GM12878 (cell line): ENCODE data around the gene KANK4. TPM values are rescaled to one million over a fixed set of nuclear protein-coding genes. Genes with fewer than 3 reads are reported as not detected.

Source experiments
- ATAC-seq: fragments of 200-7000 bp; cut with Tn5 transposase; 3 replicates; pipeline ENCODE4 v1.9.1; 2020; ENCODE audit warnings: mild to moderate bottlenecking, moderate library complexity
- BruUV-seq: library from RNA; stranded (reverse); fragments of 400-500 nt; replicated peaks from 2 replicates; lab custom pipeline; 2021; lab: Mats Ljungman, UMichigan
- CTCF ChIA-PET: fragments of 300-600 bp; sonication (Branson Sonifier 250); formaldehyde crosslinking; extraction: SDS; loops from one replicate; lab custom pipeline; 2021; ENCODE audit warnings: inconsistent platforms; lab: Yijun Ruan, JAX
- POLR2A ChIA-PET: fragments of 350-600 bp; formaldehyde crosslinking; extraction: SDS; loops from one replicate; lab custom pipeline; 2021; ENCODE audit warnings: inconsistent platforms; lab: Charles Lee
- RAD21 ChIA-PET: fragments of 300-600 bp; sonication (Branson Sonifier 250); formaldehyde crosslinking; loops from one replicate; lab custom pipeline; 2023; ENCODE audit warnings: antibody characterized with exemption; ENCODE audit not compliant: unreplicated experiment; lab: Charles Lee
- SMC1A ChIA-PET: fragments of 300-600 bp; sonication (Branson Sonifier 250); formaldehyde crosslinking; loops from one replicate; lab custom pipeline; 2023; ENCODE audit not compliant: unreplicated experiment, uncharacterized antibody; lab: Charles Lee
- DNase-seq: peaks from one replicate; pipeline ENCODE4 v3.0.0-alpha.2; 2011; ENCODE audit warnings: low read depth, low spot score
- FAIRE-seq: peaks from 3 replicates; lab custom pipeline; 2011; peaks lifted over from hg19 to GRCh38; lab: Jason Lieb, UNC
- H2AFZ ChIP-seq: 2 replicates; pipeline ENCODE4 v1.6.0; 2011; ENCODE audit warnings: low read depth, low read length, control low read depth; ENCODE audit not compliant: control insufficient read depth
- H3K27ac ChIP-seq: 2 replicates; pipeline ENCODE4 v1.5.1; 2011; ENCODE audit warnings: control low read depth; ENCODE audit not compliant: control insufficient read depth, insufficient read depth
- H3K27me3 ChIP-seq, 2 experiments: replicated peaks in 1 of 2; 2 replicates each; pipeline versions ENCODE4 v1.6.0 to v1.6.1; 2011; ENCODE audit warnings: low read length in 1 of 2; ENCODE audit not compliant: control insufficient read depth in 2 of 2, insufficient read depth in 2 of 2
- H3K36me3 ChIP-seq, 2 experiments: 2 replicates each; pipeline ENCODE4 v1.5.1; 2011; ENCODE audit warnings: low read length in 1 of 2; ENCODE audit not compliant: control insufficient read depth in 2 of 2, insufficient read depth in 2 of 2
- H3K4me1 ChIP-seq: 2 replicates; pipeline ENCODE4 v1.6.1; 2011; ENCODE audit warnings: mild to moderate bottlenecking, low read length, moderate library complexity, mixed read lengths; ENCODE audit not compliant: control insufficient read depth, insufficient read depth
- H3K4me2 ChIP-seq: 2 replicates; pipeline ENCODE4 v1.6.0; 2011; ENCODE audit warnings: control low read depth; ENCODE audit not compliant: control insufficient read depth, insufficient read depth
- H3K4me3 ChIP-seq: fragments of 200-600 bp; sonication (generic); 2 replicates; pipeline ENCODE4 v1.5.1; 2016
- H3K79me2 ChIP-seq: 2 replicates; pipeline ENCODE4 v1.6.0; 2011; ENCODE audit warnings: low read length; ENCODE audit not compliant: control insufficient read depth, insufficient read depth
- H3K9ac ChIP-seq: 2 replicates; pipeline ENCODE4 v1.8.0; 2011; ENCODE audit warnings: low read length, control low read depth, mixed read lengths; ENCODE audit not compliant: control insufficient read depth, insufficient read depth
- H3K9me3 ChIP-seq: replicated peaks from 3 replicates; pipeline ENCODE4 v1.5.1; 2011; ENCODE audit warnings: mild to moderate bottlenecking, low read length; ENCODE audit not compliant: control insufficient read depth, insufficient read depth
- H4K20me1 ChIP-seq: 2 replicates; pipeline ENCODE4 v1.6.0; 2011; ENCODE audit not compliant: control insufficient read depth, insufficient read depth
- ATF3 ChIP-seq: IDR thresholded peaks from 2 replicates; pipeline ENCODE4 v1.6.1; 2011; ENCODE audit warnings: low read depth, mild to moderate bottlenecking, low read length, moderate library complexity, borderline replicate concordance; ENCODE audit errors: extremely low read depth
- ATF7 ChIP-seq: fragments of 450-650 bp; IDR thresholded peaks from 2 replicates; pipeline ENCODE4 v1.6.1; 2016; ENCODE audit warnings: low read depth, mild to moderate bottlenecking
- IKZF1 ChIP-seq: fragments of 450-650 bp; conservative IDR thresholded peaks from 2 replicates; pipeline ENCODE4 v1.6.1; 2017; ENCODE audit warnings: antibody characterized with exemption, mild to moderate bottlenecking
- LARP7 ChIP-seq: fragments of 450-650 bp; IDR thresholded peaks from 2 replicates; pipeline ENCODE4 v1.6.1; 2017; ENCODE audit warnings: mild to moderate bottlenecking
- SPI1 ChIP-seq: IDR thresholded peaks from 2 replicates; pipeline ENCODE4 v1.6.1; 2011; ENCODE audit warnings: low read depth, mild to moderate bottlenecking, low read length, moderate library complexity, borderline replicate concordance; ENCODE audit not compliant: insufficient read depth
- ZBED1 ChIP-seq: IDR thresholded peaks from 2 replicates; pipeline ENCODE4 v1.6.1; 2016; ENCODE audit warnings: borderline replicate concordance
- WGBS: methylation state at CpG from one replicate; pipeline ENCODE4 v1.1.6; 2016; ENCODE audit warnings: low lambda C conversion rate; ENCODE audit not compliant: insufficient replicate concordance, insufficient coverage; ENCODE audit errors: missing lambda C conversion rate; 5-methylcytosine and 5-hydroxymethylcytosine counted together
- in situ Hi-C: fragments of 300-500 bp; cut with MboI; formaldehyde crosslinking; loops from 9 replicates; pipeline ENCODE4 v1.14.3; 2018; ENCODE audit warnings: mixed read lengths
- intact Hi-C: fragments of 100-400 bp; cut with micrococcal nuclease; formaldehyde crosslinking; loops from one replicate; pipeline ENCODE4 v1.14.2; 2022; ENCODE audit not compliant: unreplicated experiment
- polyA plus RNA-seq, 11 experiments: library from polyadenylated mRNA; depleted of rRNA in 4 of 11; unstranded in 6 of 11; stranded (reverse) in 5 of 11; fragments of >200 nt; fragmentation: Nextera tagmentation in 4 of 11; fragmentation: Illumina TruSeq in 1 of 11; extraction: Ambion mirVana in 4 of 11; extraction: Trizol in 1 of 11; gene quantifications; 1 replicate in 1 of 11; 2 replicates in 10 of 11; pipeline versions ENCODE4 v1.2.1 to v1.2.3, GENCODE V29; 2011 to 2016; ENCODE audit warnings: inconsistent platforms in 2 of 11, missing spikeins in 2 of 11, low read depth in 1 of 11
- total RNA-seq, 4 experiments: library from RNA; depleted of rRNA in 3 of 4; stranded (reverse); fragments of >200 nt in 3 of 4; fragmentation: Illumina TruSeq in 1 of 4; extraction: Trizol in 1 of 4; gene quantifications; 2 replicates each; pipeline versions ENCODE4 v1.2.1 to v1.2.3, GENCODE V29; 2013 to 2021

The KANK4 gene
- total and polyA plus RNA-seq, 10 of the 15 experiments (the other 5 are each of a cell fraction or from before 2014, with no cell fraction given), result not detected

DNA sequence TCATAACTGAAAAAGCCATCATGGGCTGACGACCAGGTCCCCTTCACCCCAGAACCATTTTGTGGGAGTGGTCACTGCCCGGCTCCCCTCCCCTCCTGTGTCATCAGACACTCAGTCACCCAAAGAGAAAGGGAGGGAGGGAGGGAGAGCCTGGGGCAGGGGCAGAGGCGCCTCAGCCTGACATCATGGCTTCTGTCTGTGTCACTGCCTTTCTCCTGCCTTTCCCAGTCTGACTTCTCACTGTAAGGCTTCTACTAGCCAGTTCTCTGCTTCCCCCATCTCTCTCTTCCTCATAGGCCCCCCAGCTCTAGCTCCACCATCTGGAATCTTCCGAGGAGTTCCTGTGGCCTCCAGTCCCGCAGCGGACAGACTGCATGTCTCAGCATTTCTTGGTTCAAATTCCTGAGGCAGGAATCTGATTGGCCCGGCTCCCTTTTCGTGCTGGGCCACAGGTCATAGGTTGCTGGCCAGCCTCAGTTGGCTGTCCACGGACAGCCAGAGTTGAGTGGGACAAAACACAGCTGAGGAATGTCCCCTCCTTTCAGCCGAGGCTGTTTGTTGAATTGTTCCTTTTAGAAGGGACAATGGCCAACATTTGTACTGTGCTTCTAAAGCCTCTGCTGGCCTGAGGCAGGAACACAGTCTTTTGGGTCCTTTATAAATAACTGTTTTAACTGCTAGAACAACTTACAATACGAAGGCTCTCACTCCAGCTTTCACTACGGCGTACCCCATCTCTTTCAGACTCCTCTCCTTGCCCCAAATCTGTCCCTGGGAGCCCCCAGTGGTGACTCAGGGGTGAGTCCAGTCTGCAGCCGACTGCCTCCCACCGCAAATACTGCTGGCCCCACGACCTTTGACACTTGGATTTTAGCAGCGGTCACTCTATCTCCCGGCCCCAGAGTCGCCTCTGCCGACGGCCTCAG is 18.7 kb upstream of the KANK4 start:
- TF ChIP-seq SPI1 (no peak), ATF3 (no peak), ATF7 (no peak), IKZF1 (no peak), ZBED1 (no peak), LARP7 (no peak)
- ChIA-PET SMC1A (no interaction called here), RAD21 (no interaction called here), POLR2A (no interaction called here), CTCF (no interaction called here)
- Histone ChIP-seq H3K4me1 (no peaks in the 10 kb centered on the region), H3K4me3 (no peak overlapping the region), H3K36me3 (no peaks in the 10 kb centered on the region), H3K27me3 (no peaks in the 10 kb centered on the region; a peak in 1 of 4 replicates), H4K20me1 (no peaks in the 10 kb centered on the region), H3K27ac (no peak overlapping the region), H3K79me2 (no peaks in the 10 kb centered on the region), H3K9me3 (no peaks in the 10 kb centered on the region), H3K4me2 (no peak overlapping the region), H3K9ac (no peak overlapping the region), H2AFZ (no peak overlapping the region)
- ATAC-seq (no peak), DNase-seq (no peak), FAIRE-seq (no peak)
- BruUV-seq, result no TSS peak
- intact Hi-C loops, result no loop called here
- in situ Hi-C loops, result no loop called here
- WGBS, result 27% methylated on average over 21 of the region's 21 CpGs
